HG03460 (cell line): ENCODE measurements around the gene NELL2.
"Not testable (repeated sequence)": the region's sequence is repeated elsewhere in the genome, so short reads cannot be mapped to it uniquely, and the experiment has no call there.

ENCODE experiments used
- ATAC-seq: cut with Tn5 transposase; IDR thresholded peaks from one replicate; pipeline ENCODE4 v1.9.1; 2021; ENCODE audit not compliant: unreplicated experiment

The NELL2 gene

GRCh38 chr12:44780221-44780790 lies 95.8 kb downstream of the NELL2 start:
- ATAC-seq, result no peak

GRCh38 chr12:44779766-44780165 lies 96.3 kb downstream of the NELL2 start:
- ATAC-seq, result no peak

- ATAC-seq, result no peak
Measured at GRCh38 chr12:44778863-44779262, 97.3 kb downstream of the NELL2 start.

GRCh38 chr12:44777044-44777443 lies 99.1 kb downstream of the NELL2 start:
- no peak for ATAC-seq

GRCh38 chr12:44775901-44776300 lies 100.2 kb downstream of the NELL2 start:
- no peak for ATAC-seq

- no peak for ATAC-seq
Measured at GRCh38 chr12:44774815-44775411, 101.2 kb downstream of the NELL2 start.

GRCh38 chr12:44771485-44772021 lies 104.6 kb downstream of the NELL2 start:
- no peak for ATAC-seq

- ATAC-seq, result no peak
Measured at GRCh38 chr12:44765796-44766195, 110.3 kb downstream of the NELL2 start.

- ATAC-seq, result no peak
Measured at GRCh38 chr12:44763021-44763420, 113.1 kb downstream of the NELL2 start.

GRCh38 chr12:44759289-44759688 lies 116.8 kb downstream of the NELL2 start:
- no peak for ATAC-seq

- no peak for ATAC-seq
Measured at GRCh38 chr12:44750468-44750867, 125.6 kb downstream of the NELL2 start.

GRCh38 chr12:44749566-44749965 lies 126.5 kb downstream of the NELL2 start:
- ATAC-seq, result no peak

GRCh38 chr12:44748950-44749468 lies 127.1 kb downstream of the NELL2 start:
- ATAC-seq, result no peak

- ATAC-seq, result not testable (repeated sequence)
Measured at GRCh38 chr12:44741292-44741980, 134.7 kb downstream of the NELL2 start.

- ATAC-seq, result no peak
Measured at GRCh38 chr12:44738051-44738450, 138.1 kb downstream of the NELL2 start.

- no peak for ATAC-seq
Measured at GRCh38 chr12:44728566-44728965, 147.5 kb downstream of the NELL2 start.

GRCh38 chr12:44720265-44720664 lies 155.8 kb downstream of the NELL2 start:
- ATAC-seq, result no peak

- ATAC-seq, result no peak
Measured at GRCh38 chr12:44717612-44718011, 158.5 kb downstream of the NELL2 start.

- no peak for ATAC-seq
Measured at GRCh38 chr12:44716711-44717110, 159.4 kb downstream of the NELL2 start.

- no peak for ATAC-seq
Measured at GRCh38 chr12:44711736-44712135, 164.4 kb downstream of the NELL2 start.

- ATAC-seq, result no peak
Measured at GRCh38 chr12:44709166-44709565, 166.9 kb downstream of the NELL2 start.

- ATAC-seq, result no peak
Measured at GRCh38 chr12:44708218-44708617, 167.9 kb downstream of the NELL2 start.
